ENCODE results near the gene ELL. TPM values are rescaled to one million over a fixed set of nuclear protein-coding genes. Genes with fewer than 3 reads are reported as not detected.

Gene ELL
- total RNA-seq, 1 donor from 2014 or later: 30.5 TPM

DNA sequence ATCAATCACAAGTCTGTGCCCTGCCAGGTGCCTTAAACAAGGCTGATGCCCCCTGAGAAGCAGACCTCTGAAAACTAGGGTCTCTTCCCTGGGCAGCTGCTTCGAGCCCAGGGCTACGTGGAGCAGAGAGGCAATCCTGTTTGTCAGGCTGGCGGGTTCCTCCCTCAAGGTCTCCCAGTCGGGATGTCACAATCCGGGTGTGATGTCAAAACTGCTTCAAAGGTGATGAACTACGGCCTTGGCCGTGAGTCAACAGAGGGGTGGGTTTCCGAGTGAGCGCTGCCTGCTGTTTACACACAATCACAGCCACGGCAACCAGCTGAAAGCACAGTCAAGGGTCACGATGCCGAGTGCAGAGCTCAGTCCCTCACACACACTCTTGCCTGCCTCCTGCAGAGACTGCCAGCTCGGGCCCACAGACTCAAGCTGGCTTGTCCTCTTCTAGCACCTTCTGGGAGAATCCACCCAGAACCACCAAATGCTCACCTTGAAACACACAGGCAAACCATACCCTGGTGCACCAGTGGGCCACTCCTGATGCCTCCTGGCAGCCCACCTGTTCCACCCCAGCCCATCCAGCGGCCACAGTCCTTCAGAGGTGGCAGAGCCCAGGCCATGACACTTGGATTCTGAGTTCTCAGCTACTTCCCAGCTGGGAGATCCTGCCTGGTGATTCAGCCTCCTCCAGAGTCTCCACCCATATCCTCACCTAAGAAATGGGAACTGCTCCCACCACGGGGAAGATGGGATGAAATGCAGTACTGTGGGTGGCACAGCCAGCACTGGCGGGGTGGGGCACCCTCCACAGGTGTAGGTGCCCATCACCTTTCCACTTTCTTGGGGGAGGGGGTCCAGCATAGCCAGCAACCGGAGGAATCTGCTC, 6.8 kb downstream of the ELL start:
- DNase-seq (ENCODE audit: low spot score in 2 of 2): peak in 1 of 2 donors; percentile 86
- Histone ChIP-seq H3K27me3 (no peaks in the 10 kb centered on the region), H3K4me1 (peaks cover 5 to 56% of the 10 kb centered on the region in 2 donors), H3K36me3 (no peaks in the 10 kb centered on the region), H3K4me3 (no peak overlapping the region), H3K27ac (peak overlapping the region; percentile 62 to 64), H3K9me3 (no peaks in the 10 kb centered on the region)
- TF ChIP-seq, protein P1, sequence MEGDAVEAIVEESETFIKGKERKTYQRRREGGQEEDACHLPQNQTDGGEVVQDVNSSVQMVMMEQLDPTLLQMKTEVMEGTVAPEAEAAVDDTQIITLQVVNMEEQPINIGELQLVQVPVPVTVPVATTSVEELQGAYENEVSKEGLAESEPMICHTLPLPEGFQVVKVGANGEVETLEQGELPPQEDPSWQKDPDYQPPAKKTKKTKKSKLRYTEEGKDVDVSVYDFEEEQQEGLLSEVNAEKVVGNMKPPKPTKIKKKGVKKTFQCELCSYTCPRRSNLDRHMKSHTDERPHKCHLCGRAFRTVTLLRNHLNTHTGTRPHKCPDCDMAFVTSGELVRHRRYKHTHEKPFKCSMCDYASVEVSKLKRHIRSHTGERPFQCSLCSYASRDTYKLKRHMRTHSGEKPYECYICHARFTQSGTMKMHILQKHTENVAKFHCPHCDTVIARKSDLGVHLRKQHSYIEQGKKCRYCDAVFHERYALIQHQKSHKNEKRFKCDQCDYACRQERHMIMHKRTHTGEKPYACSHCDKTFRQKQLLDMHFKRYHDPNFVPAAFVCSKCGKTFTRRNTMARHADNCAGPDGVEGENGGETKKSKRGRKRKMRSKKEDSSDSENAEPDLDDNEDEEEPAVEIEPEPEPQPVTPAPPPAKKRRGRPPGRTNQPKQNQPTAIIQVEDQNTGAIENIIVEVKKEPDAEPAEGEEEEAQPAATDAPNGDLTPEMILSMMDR (IDR thresholded peaks at IDR 0.05): no peak
- intact Hi-C loops (cut with DNase I): no loop called here

DNA sequence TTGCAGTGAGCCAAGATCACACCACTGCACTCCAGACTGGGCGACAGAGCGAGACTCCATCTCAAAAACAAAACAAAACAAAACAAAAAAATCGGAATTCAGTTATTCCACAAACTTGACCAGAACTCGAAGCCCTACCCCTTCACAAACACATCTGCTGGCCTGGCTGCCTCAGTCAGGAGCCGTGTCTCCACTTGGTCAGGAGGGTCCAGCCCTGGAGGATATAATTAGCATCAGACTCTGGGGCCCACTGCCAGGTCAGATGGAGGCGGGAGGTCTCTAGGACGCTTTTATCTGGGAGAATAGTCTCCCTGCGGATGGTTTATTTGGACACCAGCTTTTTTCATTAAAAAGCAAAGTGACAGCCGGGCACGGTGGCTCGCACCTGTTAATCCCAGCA, 8.0 kb downstream of the ELL start:
- Histone ChIP-seq H3K36me3 (no peaks in the 10 kb centered on the region), H3K27ac (peak overlapping the region; percentile 62 to 64), H3K9me3 (no peaks in the 10 kb centered on the region), H3K4me3 (no peak overlapping the region), H3K27me3 (no peaks in the 10 kb centered on the region), H3K4me1 (peaks cover 4 to 59% of the 10 kb centered on the region in 2 donors)
- no peak for DNase-seq (ENCODE audit: low spot score in 2 of 2)
- TF ChIP-seq, protein P1 (IDR thresholded peaks at IDR 0.05): no peak
- intact Hi-C loops (cut with DNase I): no loop called here

DNA sequence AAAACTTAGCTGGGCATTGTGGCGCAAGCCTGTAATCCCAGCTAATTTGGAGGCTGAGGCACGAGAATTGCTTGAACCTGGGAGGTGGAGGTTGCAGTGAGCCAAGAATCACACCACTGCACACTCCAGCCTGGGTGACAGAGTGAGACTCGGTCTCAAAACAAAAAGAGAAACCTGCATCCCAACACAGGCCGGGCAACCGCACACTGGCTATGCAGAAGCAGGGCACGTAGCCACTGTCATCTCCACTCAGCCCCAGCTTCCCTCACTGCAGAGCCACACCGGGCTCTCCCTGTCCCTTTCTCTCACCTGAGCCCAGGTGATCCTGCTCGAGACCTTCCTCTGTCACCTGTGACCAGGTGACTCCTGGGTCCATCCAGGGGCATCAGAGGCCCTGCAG, 11.7 kb downstream of the ELL start:
- no peak overlapping the region for H3K4me3 ChIP-seq
- intact Hi-C loops (cut with DNase I): no loop called here
- H3K27ac ChIP-seq: peak overlapping the region in 1 of 2 donors; percentile 48
- no peaks in the 10 kb centered on the region for H3K36me3 ChIP-seq
- H3K9me3 ChIP-seq: no peaks in the 10 kb centered on the region
- H3K27me3 ChIP-seq: no peaks in the 10 kb centered on the region
- no peak for DNase-seq (ENCODE audit: low spot score in 2 of 2)
- TF ChIP-seq, protein P1 (IDR thresholded peaks at IDR 0.05): no peak
- peaks cover 24 to 77% of the 10 kb centered on the region in 2 donors for H3K4me1 ChIP-seq

DNA sequence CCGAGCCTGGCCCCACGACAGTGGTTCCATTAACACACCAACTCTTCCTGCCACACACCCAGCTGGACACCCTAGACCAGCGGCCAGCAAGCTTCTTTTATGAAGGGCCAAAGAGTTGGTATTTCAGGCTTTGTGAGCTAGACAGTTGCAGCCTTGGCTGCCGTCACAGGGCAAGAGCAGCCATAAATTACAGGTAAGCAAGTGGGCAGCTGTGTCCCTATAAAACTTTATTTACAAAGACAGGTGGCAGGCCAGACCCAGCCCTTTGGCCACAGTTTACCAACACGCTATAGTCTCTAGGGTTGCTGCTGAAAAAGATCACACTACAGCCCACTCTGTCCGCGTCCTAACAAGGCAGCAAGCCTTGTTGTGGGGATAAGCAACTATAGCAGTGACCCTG, 13.3 kb downstream of the ELL start:
- TF ChIP-seq, protein P1 (IDR thresholded peaks at IDR 0.05): no peak
- intact Hi-C loops (cut with DNase I): no loop called here
- peak overlapping the region; percentile 14 to 68 for H3K27ac ChIP-seq
- no peaks in the 10 kb centered on the region for H3K9me3 ChIP-seq
- peaks cover 36 to 82% of the 10 kb centered on the region in 2 donors for H3K4me1 ChIP-seq
- H3K27me3 ChIP-seq: no peaks in the 10 kb centered on the region
- DNase-seq (ENCODE audit: low spot score in 2 of 2): no peak
- H3K4me3 ChIP-seq: no peak overlapping the region
- H3K36me3 ChIP-seq: no peaks in the 10 kb centered on the region

DNA sequence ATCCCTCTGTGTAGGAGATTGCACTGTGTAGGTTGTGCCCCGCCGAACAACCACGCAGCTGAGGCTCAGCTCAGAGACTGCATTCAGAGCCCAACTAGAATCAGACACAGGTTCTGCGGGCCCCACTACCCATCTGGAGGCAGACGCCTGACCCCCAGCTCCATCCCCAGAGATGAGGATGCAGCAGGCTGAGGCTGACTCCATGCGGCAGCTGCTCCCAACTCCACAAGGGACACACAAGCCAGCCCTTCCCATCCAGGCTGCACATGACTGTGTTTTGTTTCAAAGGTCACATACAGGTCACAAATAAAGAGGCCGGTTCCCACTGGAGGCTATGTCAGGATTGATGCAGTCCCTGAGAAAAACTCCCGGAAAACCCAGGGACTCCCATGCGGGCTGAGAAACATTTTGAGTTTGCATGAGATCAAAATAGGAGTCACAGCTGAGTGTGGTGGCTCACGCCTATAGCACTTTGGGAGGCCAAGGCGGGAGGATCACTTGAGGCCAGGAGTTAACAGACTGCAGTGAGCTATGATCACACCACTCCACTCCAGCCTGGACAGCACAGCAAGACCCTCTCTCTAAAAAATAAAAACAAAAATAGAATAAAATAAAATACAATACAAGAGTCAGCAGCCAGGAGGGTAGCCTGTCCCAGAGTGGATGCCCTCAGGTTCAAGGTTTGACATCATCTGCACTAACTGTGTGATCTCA, 14.0 kb downstream of the ELL start:
- H3K4me3 ChIP-seq: no peak overlapping the region
- intact Hi-C loops (cut with DNase I): no loop called here
- no peaks in the 10 kb centered on the region for H3K36me3 ChIP-seq
- no peak for DNase-seq (ENCODE audit: low spot score in 2 of 2)
- no peaks in the 10 kb centered on the region for H3K27me3 ChIP-seq
- H3K4me1 ChIP-seq: peaks cover 40 to 82% of the 10 kb centered on the region in 2 donors
- H3K9me3 ChIP-seq: no peaks in the 10 kb centered on the region
- H3K27ac ChIP-seq: peak overlapping the region; percentile 60 to 68
- TF ChIP-seq, protein P1 (IDR thresholded peaks at IDR 0.05): no peak
